ENCODE results near the gene VSTM5. TPM values are rescaled to one million over a fixed set of nuclear protein-coding genes. Genes with fewer than 3 reads are reported as not detected.

Gene VSTM5
- total RNA-seq, 1 experiment from 2014 or later = not detected

GRCh38 chr11:93821617-93822016 lies 28.8 kb downstream of the VSTM5 start:
- TF ChIP-seq CTCF (IDR thresholded peaks at IDR 0.05; ENCODE audit: unreplicated experiment) = no peak
- Mint-ChIP-seq H3K36me3 (ENCODE audit: insufficient read depth, unreplicated experiment) (no peaks in the 10 kb centered on the region), H3K9me3 (ENCODE audit: unreplicated experiment) (no peaks in the 10 kb centered on the region), H3K4me3 (ENCODE audit: unreplicated experiment) (no peak overlapping the region), H3K4me1 (ENCODE audit: insufficient read depth, unreplicated experiment) (no peaks in the 10 kb centered on the region), H3K27me3 (ENCODE audit: insufficient read depth, unreplicated experiment) (no peaks in the 10 kb centered on the region), H3K27ac (ENCODE audit: low read depth, unreplicated experiment) (no peak overlapping the region)
- no TSS peak for BruUV-seq (replicated peaks)
- no peak for DNase-seq (ENCODE audit: unreplicated experiment)
- ChIA-PET CTCF (interaction anchor here (0.6 kb wide), 1 partner anchor 20 kb away, joined by 4 read pairs; no protein-coding TSS in a partner anchor), POLR2A (no interaction called here)
- intact Hi-C loops (cut with micrococcal nuclease) = no loop called here

GRCh38 chr11:93820847-93821246 lies 29.6 kb downstream of the VSTM5 start:
- peaks cover under 1% of the 10 kb centered on the region for H3K36me3 Mint-ChIP-seq (ENCODE audit: insufficient read depth, unreplicated experiment)
- intact Hi-C loops (cut with micrococcal nuclease) = no loop called here
- no peaks in the 10 kb centered on the region for H3K9me3 Mint-ChIP-seq (ENCODE audit: unreplicated experiment)
- POLR2A ChIA-PET = no interaction called here
- no peaks in the 10 kb centered on the region for H3K27me3 Mint-ChIP-seq (ENCODE audit: insufficient read depth, unreplicated experiment)
- DNase-seq (ENCODE audit: unreplicated experiment) = no peak
- CTCF ChIA-PET = interaction anchor here (0.6 kb wide), 1 partner anchor 25 kb away, joined by 5 read pairs; no protein-coding TSS in a partner anchor
- no peak for TF ChIP-seq CTCF (IDR thresholded peaks at IDR 0.05; ENCODE audit: unreplicated experiment)
- H3K4me1 Mint-ChIP-seq (ENCODE audit: insufficient read depth, unreplicated experiment) = no peaks in the 10 kb centered on the region
- no peak overlapping the region for H3K27ac Mint-ChIP-seq (ENCODE audit: low read depth, unreplicated experiment)
- H3K4me3 Mint-ChIP-seq (ENCODE audit: unreplicated experiment) = no peak overlapping the region
- BruUV-seq (replicated peaks) = no TSS peak

GRCh38 chr11:93819966-93820695 lies 30.3 kb downstream of the VSTM5 start:
- CTCF ChIA-PET = interaction anchor here (0.6 kb wide), 3 partner anchors 20 to 158 kb away, joined by 3 to 5 read pairs (median 4); partner anchors contain the start of gene CEP295
- DNase-seq (ENCODE audit: unreplicated experiment) = no peak
- peaks cover 7% of the 10 kb centered on the region for H3K36me3 Mint-ChIP-seq (ENCODE audit: insufficient read depth, unreplicated experiment)
- POLR2A ChIA-PET = no interaction called here
- intact Hi-C loops (cut with micrococcal nuclease) = no loop called here
- no peaks in the 10 kb centered on the region for H3K27me3 Mint-ChIP-seq (ENCODE audit: insufficient read depth, unreplicated experiment)
- H3K4me1 Mint-ChIP-seq (ENCODE audit: insufficient read depth, unreplicated experiment) = no peaks in the 10 kb centered on the region
- BruUV-seq (replicated peaks) = no TSS peak
- H3K27ac Mint-ChIP-seq (ENCODE audit: low read depth, unreplicated experiment) = no peak overlapping the region
- H3K4me3 Mint-ChIP-seq (ENCODE audit: unreplicated experiment) = no peak overlapping the region
- no peaks in the 10 kb centered on the region for H3K9me3 Mint-ChIP-seq (ENCODE audit: unreplicated experiment)
- TF ChIP-seq CTCF (IDR thresholded peaks at IDR 0.05; ENCODE audit: unreplicated experiment) = no peak

GRCh38 chr11:93817426-93818348 lies 32.7 kb downstream of the VSTM5 start:
- ChIA-PET CTCF (interaction anchor here (0.6 to 1.1 kb wide), 4 partner anchors 21 to 969 kb away, joined by 3 to 4 read pairs (median 4); no protein-coding TSS in a partner anchor), POLR2A (interaction anchor here (1.0 kb wide), 1 partner anchor 34 kb away, joined by 3 read pairs; the partner anchor contains the start of gene MED17)
- no peak overlapping the region for H3K4me3 Mint-ChIP-seq (ENCODE audit: unreplicated experiment)
- H3K9me3 Mint-ChIP-seq (ENCODE audit: unreplicated experiment) = no peaks in the 10 kb centered on the region
- no TSS peak for BruUV-seq (replicated peaks)
- no peak for TF ChIP-seq CTCF (IDR thresholded peaks at IDR 0.05; ENCODE audit: unreplicated experiment)
- no peaks in the 10 kb centered on the region for H3K4me1 Mint-ChIP-seq (ENCODE audit: insufficient read depth, unreplicated experiment)
- no peaks in the 10 kb centered on the region for H3K27me3 Mint-ChIP-seq (ENCODE audit: insufficient read depth, unreplicated experiment)
- H3K27ac Mint-ChIP-seq (ENCODE audit: low read depth, unreplicated experiment) = no peak overlapping the region
- intact Hi-C loops (cut with micrococcal nuclease) = no loop called here
- DNase-seq (ENCODE audit: unreplicated experiment) = no peak
- H3K36me3 Mint-ChIP-seq (ENCODE audit: insufficient read depth, unreplicated experiment) = peaks cover 29% of the 10 kb centered on the region

All from MCF 10A (cell line).